HG02571 (cell line): Measurements from ENCODE around the gene FBN1.

Source experiments
- ATAC-seq: cut with Tn5 transposase; IDR thresholded peaks from one replicate; pipeline ENCODE4 v1.9.1; 2021; ENCODE audit warnings: mild to moderate bottlenecking, moderate library complexity; ENCODE audit not compliant: unreplicated experiment

The FBN1 gene

DNA sequence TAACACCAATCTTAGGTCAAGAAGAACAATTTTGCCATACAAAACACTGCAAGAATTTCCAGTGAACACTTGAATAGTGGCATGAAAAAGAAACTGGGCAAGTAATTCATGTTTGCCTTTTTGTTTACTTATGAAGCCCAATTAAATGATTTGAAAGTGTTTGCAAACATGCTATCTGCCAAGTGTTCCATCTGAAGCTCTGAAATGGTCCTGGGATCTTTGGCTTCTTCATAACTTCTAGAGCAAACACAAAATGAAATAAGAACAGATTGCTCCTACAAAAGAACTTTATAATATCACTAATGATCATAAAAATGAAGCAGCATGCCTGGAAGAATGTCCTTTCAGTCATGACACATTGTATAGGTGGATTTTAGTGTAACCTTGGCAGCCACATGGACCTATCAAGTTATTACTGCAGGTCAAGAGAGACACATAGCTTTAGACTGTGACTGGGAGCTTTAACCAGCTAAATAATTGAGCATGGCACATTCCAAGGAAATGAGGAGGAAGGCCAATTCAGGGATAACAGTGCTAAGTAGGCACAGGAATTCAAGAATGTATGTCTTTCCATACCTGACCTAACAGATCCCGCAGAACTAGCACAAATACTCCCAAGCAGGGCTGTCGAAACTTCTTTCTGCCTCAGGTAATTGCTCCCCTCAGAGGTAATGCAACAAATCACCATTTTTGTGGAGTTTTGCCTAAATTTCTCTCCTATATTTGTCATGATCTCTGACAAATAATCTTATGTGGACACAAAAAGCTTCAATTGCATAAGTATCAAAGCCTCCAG lies 169.7 kb downstream of the FBN1 start:
- ATAC-seq, result no peak

DNA sequence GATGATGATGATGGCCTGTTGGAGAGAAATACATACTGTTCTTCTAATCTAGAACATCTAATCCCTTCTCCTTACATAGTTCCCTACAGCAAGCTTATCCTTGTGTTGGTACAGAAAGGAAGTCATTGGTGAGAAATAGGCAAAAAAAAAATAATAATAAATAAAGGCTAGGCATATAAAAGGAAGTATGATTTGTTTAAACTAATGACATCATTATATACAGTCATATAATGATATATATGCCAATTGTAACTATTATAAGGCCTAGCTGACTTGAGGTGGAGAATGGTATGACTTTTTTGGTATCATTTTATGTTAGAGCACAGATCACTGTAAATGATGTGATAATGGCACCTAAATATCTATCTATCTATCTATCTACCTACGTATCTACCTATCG lies 171.8 kb downstream of the FBN1 start:
- no peak for ATAC-seq

DNA sequence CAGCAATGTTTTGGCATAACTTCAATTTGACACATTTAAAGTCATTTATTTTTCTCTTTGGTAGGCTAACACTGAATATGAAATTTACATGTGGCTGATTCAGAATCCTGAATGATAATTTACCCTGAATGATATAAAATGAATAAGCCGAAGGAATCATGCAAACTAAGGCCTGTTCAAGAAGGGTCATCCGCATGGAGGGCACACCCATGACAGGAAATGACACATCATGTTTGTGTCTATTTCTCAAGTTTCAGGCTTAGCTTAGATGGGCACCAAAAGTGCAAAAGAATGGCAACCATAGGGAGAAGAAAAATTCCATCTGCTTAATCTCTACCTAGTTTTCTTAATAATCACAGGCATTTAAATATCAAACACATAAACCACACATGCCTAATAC lies 172.8 kb downstream of the FBN1 start:
- no peak for ATAC-seq

DNA sequence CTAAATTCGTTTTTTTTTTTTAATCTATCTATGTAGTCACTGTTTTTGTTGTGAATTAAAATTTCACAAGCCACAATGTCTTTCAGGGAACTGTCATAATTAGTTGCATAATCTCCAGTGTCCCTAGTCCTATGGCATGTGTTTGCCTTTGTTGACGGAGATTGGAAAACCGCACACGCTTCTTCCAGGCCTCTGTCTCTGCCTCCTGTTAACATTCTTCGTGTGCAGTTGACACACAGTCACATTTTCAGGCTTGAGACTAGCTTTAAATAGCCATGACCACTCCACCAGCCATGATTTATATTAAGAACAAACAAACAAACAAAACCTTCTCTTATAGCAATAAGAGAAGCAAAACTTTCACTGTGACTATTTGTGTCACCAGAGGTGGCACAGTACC lies 174.4 kb downstream of the FBN1 start:
- ATAC-seq, result no peak

DNA sequence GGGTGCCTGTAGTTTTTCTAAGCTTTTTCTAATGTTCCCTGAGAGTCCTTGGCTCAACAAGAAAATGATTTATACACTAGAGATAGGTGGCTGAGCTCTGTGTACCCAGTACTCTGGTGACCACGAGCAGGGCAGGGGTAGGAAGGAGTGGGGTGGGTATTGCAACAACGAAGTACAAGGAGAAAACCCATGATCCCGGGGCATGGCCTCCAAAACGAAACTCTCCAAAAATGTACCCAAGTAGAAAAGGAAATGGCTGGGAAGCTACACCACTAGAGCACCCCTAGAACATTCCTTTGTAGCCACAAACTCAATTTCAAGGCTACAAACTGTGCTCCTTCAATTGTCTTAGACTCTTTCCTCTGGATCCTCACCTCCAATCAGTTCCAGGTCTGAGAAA lies 175.4 kb downstream of the FBN1 start:
- ATAC-seq, result no peak

DNA sequence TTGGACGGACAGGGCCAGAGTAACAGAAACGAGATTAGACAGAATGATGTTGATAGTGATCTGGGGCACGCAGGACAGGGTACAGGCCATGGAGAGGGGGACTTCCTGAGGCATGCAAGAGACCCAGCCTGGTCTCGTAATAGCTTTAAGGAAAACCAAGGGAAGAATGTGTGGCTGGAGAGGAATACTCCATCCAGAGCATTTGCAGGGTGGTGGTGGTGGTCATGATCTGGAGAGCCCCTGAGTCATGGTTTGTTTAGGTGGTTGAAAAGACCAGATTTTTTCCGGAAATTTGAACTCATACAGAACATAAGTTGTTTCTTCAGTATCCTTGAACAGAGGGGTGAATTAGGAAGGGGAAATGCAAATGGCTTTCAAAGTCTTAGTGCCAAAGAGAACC lies 175.8 kb downstream of the FBN1 start:
- ATAC-seq, result no peak

DNA sequence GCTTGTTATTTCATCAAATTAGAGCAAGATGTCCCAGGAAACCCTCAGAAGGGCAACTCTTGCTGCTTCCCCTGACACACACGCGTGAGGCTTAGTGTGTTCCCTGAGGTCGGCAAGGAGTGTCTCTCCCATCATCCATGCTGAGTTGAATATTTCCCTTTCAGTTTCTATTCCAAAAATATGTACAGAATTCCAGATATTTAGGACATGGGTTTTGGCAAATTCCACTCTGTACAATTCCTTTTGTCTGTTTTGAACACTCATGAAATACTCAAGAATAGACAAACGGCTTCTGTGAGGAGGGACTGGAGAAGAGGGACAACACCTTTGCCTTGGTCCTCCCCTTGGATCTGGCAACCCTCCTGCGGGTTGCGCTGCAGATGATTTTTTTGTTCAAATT lies 176.2 kb downstream of the FBN1 start:
- ATAC-seq, result no peak

DNA sequence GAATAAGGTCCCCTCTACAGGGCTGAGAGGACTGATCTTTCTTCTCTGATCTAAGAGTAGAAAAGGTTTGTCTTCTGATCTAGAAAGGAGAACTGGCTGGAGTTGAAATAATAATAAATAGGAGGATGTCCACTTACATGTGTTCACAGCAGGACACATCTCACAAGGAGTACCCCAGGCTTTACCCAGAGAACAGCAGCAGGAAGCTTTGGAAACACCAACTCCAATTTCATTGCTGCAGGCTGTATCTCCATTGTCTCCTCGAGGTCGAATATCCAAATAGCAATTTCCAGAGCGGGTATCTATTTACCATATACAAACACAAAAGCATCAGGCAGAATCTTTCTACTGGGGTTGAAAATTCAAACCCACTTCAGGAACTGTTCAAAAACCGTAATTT lies 177.7 kb downstream of the FBN1 start:
- ATAC-seq, result no peak

DNA sequence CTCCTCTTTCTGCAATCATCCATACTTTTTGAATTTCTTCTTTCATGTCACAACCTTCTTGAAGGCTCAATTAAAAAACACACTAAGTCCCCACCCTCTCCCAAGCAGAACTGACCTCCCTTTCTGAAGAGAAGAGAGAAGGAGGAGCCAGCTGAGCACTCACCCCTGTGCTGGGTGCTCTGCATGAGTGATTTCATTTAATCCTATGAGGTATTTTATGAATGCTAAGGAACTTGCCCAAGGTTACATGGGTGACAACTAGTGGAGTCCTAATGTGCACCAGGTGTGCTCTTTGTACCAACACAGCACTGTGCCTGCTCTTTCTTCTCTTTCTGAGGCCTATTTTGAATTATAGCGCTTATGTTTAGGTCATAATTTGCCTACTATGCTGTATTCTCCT lies 178.7 kb downstream of the FBN1 start:
- no peak for ATAC-seq

DNA sequence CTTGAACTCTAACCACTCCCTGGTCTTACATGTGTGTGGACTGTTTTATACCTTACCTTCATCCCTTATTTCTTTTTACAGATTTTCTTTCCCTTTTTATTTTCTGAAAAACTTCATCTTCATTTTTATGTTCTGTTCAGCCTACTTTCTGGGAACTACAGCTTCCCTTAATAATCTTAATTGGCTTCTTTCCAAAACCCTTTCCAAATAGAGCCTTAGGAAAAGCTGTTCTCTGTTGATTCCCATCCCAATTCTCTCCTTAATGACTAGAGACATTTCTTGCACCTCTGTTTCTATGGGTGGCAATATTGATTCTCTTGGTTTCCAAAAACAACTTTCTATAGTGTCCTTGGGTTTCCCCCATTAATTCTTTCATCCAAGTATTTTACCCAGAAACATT lies 179.4 kb downstream of the FBN1 start:
- no peak for ATAC-seq

DNA sequence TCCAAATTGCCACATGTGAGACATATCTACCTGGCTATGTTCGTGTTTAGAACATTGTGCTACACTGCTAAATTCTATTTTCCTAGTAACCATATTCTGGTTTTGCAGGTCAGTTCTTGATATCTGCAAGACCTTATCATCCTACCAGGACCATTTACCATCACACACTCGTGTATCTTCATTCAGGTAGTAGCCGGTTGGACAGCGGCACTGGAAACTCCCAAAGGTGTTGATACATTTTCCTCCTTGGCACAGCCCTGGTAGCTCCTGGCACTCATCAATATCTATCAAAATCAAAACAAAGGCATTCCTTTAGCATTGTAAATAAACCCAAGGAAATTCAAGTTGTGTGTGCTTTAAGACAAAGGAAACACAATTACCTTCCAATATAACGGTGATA lies 180.1 kb downstream of the FBN1 start:
- no peak for ATAC-seq

DNA sequence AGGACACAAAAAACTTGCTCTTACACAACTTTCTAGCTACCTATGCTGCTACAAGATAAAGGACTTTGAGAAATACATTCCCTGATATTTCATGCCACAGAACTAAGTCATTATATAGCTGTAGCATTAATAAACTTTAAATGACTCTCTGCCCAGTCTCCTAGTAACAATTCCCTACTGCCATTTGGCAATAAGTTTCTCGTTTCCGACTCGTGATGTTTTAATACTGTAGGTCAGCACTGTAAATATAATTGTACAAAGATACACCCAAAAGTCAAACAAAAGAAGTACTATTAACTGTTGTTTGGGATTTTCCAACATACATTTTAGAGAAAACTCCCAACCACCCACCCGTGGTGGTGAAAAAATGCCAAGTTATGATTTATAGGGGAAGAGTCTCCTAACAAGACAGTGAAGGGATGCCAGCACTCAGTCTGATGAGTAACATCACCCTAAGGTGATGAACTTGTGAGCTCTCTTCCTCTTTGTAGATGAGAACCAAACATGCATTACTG lies 182.1 kb downstream of the FBN1 start:
- no peak for ATAC-seq

DNA sequence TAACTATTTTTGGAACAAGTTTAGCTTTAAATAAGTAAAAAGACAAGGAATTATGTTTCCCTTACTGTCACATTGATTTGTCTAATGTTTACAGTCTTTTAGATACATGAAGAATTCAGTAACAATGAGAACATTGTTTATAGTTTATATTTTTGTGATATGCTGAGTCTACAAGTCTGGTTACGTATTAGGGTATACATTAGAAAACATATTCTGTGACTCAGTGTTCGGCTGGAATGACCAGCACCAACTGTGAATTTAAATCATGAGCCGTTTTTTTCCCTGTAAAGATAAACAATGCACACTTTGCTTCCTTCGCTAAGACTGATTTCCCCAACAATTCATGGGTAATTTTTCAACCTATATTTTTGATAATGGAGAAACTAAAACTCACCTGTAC lies 182.8 kb downstream of the FBN1 start:
- ATAC-seq, result no peak

DNA sequence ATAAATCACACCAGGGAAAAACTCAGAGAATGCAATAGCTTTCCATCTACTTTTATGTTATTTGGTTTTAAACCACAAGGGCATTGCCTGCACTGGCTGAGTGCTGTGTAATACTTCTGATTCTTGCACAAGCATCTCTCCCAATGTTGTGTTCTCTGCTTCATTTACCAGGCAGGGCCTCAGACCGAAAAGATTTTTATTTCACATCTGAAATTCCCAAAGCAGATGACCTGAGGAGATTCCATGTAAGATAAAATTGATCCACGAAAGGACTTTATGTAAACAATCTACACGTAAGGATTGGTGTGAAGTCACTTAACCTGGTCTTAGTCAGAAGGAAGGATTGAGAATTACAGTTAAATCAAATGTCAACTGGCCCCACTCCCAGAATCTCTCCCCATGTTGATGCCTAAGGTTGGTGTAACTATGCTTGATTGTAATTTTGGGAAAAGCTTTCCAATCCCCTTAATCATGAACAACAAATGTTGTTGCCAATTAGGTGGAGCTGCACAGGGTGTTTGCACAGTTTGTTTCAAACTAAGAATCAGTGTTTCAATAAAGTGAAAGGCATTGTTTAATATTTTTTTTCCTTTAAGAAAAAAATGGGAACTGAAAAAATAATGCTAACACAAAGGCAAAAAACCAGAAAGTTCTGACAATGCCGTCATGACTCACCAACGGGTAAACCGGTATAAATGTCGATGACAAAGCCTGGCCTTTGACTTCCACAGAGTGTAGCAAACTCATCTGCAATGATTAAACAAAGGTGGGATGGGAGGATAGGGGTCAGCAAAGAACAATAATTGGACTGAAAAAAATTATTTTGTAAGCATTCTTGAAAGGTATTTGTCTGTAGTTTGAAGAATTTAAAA lies 185.7 kb downstream of the FBN1 start:
- no peak for ATAC-seq

DNA sequence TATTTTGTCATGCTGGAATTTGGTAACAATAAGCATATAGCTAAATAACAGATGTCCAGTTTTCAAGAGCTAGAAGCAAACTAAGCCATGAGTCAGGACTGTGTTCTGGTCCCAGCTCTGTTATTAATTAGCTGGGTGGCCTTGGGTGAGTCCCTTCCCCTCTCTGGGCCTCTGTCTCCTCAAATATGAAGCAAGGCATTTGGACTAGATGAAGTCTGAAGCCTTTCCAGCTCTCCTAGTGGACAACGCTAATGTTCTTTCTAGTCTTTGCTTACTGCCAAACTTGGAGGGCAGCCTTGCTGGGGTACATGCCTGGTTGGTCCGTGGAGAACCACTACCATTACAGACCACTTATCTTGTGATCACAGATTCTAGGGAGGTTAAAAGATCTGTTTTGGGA lies 186.6 kb downstream of the FBN1 start:
- no peak for ATAC-seq

DNA sequence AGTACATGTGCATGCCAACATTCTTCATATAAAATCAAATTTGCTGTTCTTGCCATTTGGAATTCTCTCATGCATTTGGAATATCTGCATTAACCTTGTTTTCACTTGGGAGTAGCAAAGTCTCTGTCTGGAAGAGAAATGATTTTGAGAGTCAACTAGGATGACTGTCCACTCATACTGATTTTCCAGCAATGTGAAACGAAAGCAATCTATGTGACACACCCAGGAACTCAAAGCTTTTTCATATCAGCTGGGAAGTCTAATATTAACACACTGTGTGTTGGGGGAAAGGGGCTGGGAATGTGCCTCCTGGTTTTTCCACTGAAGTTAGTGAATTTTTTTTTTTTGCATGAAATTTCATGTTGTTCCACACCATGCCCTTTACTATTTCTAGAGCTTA lies 189.4 kb downstream of the FBN1 start:
- ATAC-seq, result no peak

DNA sequence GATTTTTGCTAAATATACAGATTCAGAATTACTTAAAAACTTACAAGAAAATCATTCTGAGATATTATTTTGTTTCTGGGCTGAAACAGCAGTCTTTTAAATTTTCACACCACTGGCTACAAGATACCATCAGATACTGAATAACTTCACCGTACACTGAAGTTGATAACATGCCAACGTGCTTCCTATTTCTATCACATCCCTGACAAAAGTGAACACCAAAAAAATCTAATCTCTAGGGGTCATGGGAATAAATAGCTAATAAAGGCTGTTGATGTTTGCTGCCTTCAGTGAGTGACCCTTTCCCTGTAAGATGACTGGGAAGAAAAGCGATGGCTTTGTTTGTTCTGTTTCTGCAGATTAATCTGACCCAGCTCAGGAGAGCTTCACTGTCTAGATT lies 193.8 kb downstream of the FBN1 start:
- no peak for ATAC-seq

DNA sequence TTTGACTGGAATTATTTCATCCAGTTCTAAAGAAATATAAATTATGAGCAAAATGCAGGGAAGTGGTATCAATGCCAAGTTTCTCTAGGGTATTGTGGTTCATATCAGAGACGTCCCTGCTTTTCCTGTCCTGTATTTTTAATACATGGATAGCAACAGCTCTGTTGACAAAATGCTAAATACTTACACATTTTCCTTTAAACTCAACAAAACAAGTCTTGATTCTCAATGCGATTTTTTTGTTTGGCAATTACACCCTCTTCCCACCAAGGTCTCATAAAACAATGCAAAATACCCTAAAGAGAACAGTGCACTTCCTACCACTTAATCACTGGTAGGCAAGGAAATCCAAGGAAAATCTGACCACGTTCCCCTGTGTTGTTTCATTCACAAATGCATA lies 194.3 kb downstream of the FBN1 start:
- no peak for ATAC-seq

DNA sequence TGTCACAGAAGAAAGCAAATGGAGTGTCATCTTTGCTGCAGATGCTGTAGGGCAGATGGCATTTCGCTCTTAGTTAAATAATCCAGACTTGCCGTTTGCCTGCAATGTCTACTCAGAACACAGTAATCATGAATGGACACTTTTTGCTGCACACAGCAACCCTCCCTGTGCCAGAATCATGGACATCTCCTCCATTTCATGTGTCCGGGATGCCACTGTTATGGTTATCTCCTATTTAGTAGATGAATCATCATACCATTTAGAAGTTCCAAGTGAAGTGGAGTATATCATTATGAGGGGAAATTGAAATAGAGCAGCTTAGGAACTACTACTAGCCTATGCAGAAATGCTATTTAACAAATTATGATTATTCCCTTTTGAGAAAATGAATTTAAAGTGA lies 195.8 kb downstream of the FBN1 start:
- ATAC-seq, result no peak

DNA sequence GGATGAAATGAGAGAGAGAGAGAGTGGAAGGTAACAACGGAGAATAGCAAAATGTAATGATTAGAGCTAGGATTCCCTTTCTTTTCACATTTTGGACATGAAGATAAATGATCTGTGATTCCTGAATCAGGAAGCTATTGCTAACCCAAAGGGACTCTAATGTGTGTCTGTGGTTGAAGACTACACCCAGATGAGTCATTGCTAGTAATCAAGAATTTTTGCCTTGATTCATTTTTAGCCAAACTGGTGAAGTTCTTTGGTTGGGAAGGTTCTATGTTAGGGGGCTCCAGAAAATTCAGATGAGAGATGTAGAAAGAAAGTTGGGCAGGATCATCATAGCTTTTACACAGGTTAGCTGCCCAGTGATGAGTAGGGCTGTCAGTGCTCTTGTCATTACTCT lies 197.9 kb downstream of the FBN1 start:
- no peak for ATAC-seq

DNA sequence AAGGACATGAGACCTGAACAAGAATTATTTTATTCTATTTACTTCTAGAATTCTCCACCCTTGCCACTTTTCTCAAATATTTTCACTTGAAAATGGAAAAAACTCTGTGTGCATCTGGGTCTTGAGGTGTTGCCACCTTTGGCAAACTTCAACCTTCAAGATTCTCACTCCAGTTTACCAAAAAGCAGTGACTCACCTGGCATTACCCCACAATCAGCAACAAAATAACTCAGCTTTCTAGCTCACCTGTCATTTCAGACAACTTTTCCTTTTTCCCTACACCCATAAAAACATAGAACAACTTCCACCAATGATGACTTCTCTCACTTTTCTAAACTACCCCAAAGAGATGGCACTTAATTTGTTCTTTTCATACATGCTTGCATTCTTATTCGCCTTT lies 198.5 kb downstream of the FBN1 start:
- ATAC-seq, result no peak

DNA sequence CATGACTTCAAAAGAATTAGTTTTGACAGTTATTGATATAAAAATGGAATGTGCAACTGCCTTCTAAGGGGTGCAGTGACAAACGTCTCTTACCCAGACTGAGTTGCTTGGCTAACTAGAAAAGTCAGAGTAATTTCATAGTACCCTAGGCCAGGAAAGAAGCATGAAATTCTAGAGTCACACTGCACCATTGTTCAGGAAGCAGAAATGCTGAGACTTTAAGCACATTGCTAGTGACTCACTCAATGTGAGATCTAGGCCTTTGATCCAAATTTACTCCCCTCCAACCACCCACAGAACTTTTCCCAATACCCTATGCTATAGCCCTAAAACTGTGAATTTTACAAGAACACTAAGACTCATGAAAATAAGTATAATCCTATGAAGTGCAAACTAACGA lies 203.5 kb downstream of the FBN1 start:
- no peak for ATAC-seq
